HG03097 (cell line): ENCODE results near the gene JPH3.

Experiments
- ATAC-seq: cut with Tn5 transposase; IDR thresholded peaks from one replicate; pipeline ENCODE4 v1.9.1; 2021; ENCODE audit not compliant: unreplicated experiment, low FRiP score

The JPH3 gene

DNA sequence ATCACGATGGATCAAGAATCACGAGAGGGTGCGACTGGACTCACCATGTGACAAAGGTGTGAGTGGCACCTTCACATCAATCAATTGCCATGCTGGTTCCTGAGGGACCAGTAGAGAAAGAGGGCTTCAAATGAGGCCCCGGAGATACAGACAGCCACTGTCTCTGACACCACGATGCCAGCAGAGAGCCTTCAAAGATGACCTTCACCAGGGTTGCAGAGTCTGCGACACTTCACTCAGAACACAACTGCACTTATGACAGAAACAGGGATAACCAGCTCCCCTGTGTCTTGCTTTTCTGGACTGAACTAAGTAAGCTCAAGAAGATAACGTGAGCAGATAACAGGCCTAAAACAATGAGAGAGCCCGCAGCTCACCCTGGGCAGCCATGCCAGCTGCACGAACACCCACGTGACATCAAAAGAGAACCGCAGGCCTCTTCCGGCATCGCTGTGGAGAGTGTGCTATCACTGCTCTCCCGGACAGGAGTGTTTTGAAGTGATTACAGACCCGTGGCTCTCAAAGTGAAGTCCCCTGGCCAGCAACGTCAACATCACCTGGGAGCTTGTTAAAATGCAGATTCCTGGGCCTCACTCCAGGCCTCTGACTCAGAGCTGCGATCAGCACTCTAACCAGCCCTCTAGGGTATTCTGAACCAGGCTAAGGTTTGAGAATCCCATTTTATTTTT, 127.1 kb downstream of the JPH3 start:
- ATAC-seq: no peak

- ATAC-seq: no peak
These were observed 129.3 kb downstream of the JPH3 start for GRCh38 chr16:87731607-87732006.

DNA sequence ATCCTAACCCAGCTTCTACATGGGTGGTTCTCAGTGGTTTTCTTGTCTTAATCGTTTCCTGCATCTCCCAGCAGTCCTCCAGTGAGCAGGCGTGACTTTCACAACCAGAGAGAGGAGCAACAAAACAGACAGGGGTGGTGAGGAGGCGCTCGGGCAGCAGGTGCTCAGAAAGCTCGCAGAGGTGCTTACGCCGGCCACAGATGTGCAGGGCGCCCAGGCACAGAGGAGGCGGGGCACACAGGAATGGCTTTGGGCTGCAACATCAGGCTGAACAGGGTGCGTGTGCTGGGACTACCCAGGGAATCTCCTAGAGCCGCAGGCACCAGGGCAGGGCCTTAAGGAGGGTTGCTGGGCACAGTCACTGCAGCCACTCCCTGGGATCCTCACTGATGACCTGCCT, 130.9 kb downstream of the JPH3 start:
- ATAC-seq: no peak

DNA sequence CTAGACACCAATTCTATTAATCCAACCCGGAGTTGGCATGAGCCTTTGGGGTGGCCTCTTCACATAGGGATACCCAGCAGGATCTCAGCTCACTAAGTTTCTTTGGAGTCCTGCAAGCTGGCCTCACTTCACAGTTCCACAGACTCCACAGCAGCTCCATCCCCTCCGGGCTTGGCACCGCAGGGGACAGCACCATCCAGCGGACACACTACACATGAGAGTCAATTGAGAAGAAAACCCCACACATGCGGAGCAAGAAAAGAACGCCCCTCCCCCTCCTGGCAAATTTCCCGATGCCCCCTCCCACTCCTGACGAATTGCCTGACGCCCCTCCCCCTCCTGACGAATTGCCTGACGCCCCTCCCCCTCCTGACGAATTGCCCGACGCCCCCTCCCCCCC, 132.3 kb downstream of the JPH3 start:
- no peak for ATAC-seq

DNA sequence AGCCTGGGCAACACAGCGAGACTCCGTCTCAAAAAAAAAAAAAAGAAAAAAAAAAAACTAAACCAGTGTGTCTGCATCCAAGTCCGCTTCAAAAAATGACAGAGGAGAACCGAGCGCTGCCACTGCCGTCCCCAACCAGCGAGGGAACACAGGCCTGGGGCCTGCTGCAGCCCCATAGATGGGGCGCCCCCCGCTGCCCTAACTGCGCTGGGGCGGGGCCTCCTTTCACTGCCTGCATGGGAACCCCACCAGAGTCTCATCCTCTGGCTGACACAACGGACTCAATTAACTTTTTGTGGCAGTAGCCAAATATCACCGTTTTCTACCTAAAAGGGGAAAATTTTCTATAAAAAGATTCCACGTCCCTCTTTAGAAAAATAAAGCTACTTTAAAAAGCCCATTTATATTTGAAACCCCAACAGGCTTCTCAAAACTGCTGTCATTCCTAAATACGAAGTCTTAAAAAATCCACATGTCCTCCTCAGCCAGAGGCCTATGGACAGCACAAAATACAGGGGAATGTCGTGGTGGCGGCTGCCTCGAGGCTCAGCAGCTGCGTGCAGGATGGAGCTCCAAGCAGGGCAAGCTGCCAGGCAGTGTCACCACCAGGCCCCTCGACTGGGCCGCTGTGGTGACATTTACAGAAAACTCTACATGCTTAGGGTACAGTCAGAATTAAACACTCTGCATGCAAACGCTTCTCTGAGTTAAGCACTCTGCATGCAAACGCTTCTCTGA, 133.1 kb downstream of the JPH3 start:
- ATAC-seq: no peak

DNA sequence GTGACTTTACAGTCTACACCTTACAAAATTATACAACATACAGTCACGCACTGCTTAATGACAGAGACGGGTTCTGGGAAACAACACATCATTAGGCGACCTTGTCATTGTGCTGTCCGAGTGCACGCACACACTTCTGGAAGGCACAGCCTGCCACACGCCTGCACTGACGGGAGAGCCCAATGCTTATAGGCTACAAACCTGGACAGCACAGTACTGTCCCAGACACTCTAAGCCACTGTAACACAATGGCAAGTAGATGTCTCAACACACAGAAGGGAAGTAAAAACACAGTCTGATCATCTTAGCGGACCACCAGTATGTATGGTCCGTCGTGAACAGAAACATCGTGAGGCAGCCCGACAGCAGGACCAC, 133.7 kb downstream of the JPH3 start:
- no peak for ATAC-seq

DNA sequence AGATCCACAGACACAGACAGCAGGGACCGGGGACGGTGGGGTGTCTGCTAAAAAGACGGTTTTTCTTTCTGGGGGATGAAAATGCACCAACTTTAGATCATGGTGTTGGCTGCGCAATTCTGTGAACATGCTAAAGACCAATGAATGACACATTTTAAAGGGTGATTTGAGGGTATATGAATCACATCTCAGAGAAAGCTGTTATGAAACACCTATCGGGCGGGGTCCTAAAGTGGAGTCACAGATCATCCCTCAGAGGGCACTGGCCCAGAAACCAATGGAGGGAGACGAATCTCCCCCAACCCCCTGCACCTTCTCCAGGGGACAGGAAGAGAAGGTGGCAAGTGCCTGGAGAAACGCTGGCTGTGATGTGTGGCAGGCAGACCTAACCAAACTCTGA, 137.5 kb downstream of the JPH3 start:
- no peak for ATAC-seq

GRCh38 chr16:87740441-87740840, 138.1 kb downstream of the JPH3 start:
- no peak for ATAC-seq

DNA sequence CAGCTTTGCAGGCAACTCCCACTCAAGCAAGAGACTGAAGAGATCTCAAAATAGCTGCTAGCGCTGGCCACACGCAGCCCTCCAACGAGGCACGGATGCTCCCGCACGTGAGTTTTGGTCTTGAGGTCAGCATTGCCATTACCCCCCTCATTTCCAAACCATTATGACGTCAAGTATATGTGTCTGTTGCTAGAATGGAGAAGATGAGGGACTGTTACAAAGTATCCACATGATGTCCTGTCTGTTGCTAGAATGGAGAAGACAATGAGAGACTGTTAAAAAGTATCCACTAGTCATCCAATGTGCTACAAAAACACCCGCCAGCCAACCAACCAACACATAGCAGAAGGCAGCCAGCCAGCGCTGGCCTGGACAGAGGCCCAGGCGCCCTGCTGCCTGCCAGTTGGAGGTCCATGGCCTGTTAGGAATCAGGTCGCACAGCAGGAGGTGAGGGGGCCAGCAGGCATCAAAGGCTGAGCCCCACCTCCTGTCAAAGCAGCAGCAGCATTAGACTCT, 138.7 kb downstream of the JPH3 start:
- ATAC-seq: no peak

GRCh38 chr16:87741700-87742415, 139.6 kb downstream of the JPH3 start:
- ATAC-seq: no peak

- no peak for ATAC-seq
These were observed 140.6 kb downstream of the JPH3 start for GRCh38 chr16:87742781-87743490.

DNA sequence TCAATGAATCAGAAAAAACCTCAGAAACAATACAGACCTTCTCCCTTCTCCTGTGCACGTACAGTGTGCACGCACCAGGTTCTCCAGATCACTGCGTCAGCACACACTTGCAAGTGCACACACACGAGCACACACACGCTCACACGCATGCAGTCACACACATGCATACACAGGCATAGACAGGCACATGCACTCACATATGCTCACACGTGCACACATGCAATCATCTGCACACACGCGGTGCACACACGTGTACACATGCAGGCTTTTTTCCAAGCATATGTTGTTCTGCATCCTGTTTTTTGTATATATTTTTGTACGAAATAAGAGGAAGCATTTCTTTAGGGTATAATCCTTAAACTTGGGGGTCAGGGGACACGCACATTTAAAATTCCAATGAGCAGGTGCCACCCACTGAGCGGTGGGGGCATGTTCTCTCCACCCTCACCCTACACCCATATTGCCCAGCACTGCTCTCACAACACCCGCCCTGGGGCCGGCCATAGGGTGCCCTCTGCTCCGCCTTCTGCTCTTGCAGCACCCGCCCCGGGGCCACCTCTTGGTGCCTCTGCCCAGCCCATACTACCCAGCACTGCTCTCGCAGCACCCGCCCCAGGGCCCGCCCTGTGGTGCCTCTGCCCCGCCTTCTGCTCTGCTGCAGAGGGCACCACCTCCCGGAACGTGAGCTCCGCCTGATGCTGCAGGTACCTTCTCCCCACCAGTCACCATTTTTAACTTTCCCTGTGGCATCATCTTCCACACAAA, 142.6 kb downstream of the JPH3 start:
- no peak for ATAC-seq

- ATAC-seq: no peak
These were observed 143.9 kb downstream of the JPH3 start for GRCh38 chr16:87746178-87746577.
